HEK293T (cell line): ENCODE results near the gene KLHL29.

Experiments
- BHLHE40 ChIP-seq: fragments of 450-650 bp; IDR thresholded peaks from 2 replicates; pipeline ENCODE4 v1.6.1; 2016; ENCODE audit warnings: mild to moderate bottlenecking, moderate library complexity, borderline replicate concordance
- CTBP1 ChIP-seq: fragments of 450-650 bp; IDR thresholded peaks from 2 replicates; pipeline ENCODE4 v1.6.1; 2016; ENCODE audit warnings: borderline replicate concordance
- ELF4 ChIP-seq: fragments of 450-650 bp; IDR thresholded peaks from 2 replicates; pipeline ENCODE4 v1.6.1; 2017; ENCODE audit warnings: antibody characterized with exemption
- FOXA1 ChIP-seq: fragments of 450-650 bp; IDR thresholded peaks from 2 replicates; pipeline ENCODE4 v1.6.1; 2016; ENCODE audit warnings: mild to moderate bottlenecking
- HDGF ChIP-seq: fragments of 450-650 bp; IDR thresholded peaks from 2 replicates; pipeline ENCODE4 v1.6.1; 2017; ENCODE audit warnings: antibody characterized with exemption, borderline replicate concordance
- NFRKB ChIP-seq: fragments of 450-650 bp; IDR thresholded peaks from 2 replicates; pipeline ENCODE4 v1.6.1; 2016; ENCODE audit warnings: mild to moderate bottlenecking, moderate library complexity
- SP1 ChIP-seq: fragments of 450-650 bp; IDR thresholded peaks from 2 replicates; pipeline ENCODE4 v1.6.1; 2017
- SUZ12 ChIP-seq: fragments of 450-650 bp; IDR thresholded peaks from 2 replicates; pipeline ENCODE4 v1.6.1; 2016; ENCODE audit warnings: mild to moderate bottlenecking
- ZNF384 ChIP-seq: fragments of 450-650 bp; IDR thresholded peaks from 2 replicates; pipeline ENCODE4 v1.6.1; 2016
- TF ChIP-seq, protein P1 (sequence below): fragments of 450-650 bp; IDR thresholded peaks from 2 replicates; pipeline ENCODE4 v1.6.1; 2016

DNA sequence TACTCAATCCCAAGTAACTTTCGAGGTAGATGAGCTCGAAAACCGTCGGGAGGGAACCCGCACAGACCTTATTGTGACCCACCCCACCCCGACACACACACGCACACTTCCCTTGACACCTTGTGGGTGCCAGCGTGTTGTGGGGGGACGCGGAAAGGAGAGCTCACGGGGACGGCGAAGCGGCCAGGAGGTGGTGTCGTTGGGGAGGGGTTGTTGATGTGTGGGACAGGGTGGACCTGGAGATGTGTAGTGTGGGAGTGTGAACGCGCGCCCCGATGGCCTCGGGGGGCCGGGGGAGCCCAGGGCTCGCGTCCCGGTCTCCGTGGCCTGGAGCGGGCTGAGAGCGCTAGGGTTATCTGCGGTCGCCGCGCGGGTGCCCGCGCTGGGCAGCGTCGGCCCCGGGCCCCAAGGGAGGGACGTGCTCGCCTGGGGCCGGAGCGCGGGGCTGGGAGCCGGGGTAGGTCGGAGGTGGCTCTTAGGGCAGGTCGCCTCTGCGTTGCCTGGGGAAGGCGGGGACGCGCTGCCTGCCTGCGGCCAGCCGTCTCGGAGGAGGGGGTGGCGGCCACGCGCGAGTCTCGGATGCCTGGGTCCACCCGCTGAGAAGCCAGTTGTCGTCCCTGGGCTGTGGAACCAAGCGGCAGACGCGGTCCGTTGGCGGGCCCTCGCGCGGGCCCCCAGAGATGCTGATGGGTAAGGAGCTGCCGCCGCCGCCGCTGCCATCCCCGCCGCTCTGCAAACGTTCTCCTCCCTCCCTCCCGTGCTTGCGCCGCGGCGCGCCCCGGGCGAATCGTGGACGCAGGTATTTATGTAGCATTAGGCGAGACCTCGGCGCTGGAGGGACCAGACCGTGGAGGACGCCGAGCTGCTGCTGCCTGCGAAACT, 1.6 kb downstream of the KLHL29 start:
- no peak for TF ChIP-seq NFRKB
- no peak for TF ChIP-seq SP1
- TF ChIP-seq ZNF384: no peak
- no peak for TF ChIP-seq ELF4
- no peak for TF ChIP-seq BHLHE40
- no peak for TF ChIP-seq CTBP1
- TF ChIP-seq SUZ12: no peak
- no peak for TF ChIP-seq FOXA1
- no peak for TF ChIP-seq HDGF
- TF ChIP-seq, protein P1, sequence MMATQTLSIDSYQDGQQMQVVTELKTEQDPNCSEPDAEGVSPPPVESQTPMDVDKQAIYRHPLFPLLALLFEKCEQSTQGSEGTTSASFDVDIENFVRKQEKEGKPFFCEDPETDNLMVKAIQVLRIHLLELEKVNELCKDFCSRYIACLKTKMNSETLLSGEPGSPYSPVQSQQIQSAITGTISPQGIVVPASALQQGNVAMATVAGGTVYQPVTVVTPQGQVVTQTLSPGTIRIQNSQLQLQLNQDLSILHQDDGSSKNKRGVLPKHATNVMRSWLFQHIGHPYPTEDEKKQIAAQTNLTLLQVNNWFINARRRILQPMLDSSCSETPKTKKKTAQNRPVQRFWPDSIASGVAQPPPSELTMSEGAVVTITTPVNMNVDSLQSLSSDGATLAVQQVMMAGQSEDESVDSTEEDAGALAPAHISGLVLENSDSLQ: no peak
